Measurements from ENCODE around the gene PPP1R2. TPM values are rescaled to one million over a fixed set of nuclear protein-coding genes. Genes with fewer than 3 reads are reported as not detected.

The PPP1R2 gene
- total RNA-seq, 1 experiment from 2014 or later, result 38.3 TPM

DNA sequence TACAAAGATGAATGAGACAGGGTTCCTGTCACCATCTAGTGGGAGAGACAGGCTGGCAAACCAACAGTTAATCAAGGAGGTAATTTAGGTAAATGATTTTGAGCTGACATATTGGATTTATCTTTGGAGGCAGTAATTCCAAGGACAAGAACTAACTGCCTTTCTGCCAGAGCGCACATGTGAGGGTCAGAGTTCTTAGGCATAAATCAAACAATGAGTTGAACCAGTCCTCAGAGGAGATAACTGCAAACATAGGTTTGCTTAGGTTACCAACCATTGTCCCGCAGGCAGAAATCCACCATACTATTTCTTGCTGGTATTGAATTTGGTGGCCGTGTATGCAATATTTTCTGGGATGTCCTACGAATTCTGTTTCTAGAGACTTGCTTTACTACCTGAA lies 14.2 kb upstream of the PPP1R2 start:
- Mint-ChIP-seq H3K9me3 (no peaks in the 10 kb centered on the region; a peak in 1 of 5 replicates), H3K4me1 (peaks cover 15% of the 10 kb centered on the region in 2 experiments), H3K36me3 (ENCODE audit: insufficient read depth in 1 of 3, low read depth in 3 of 3) (no peaks in the 10 kb centered on the region), H3K27me3 (ENCODE audit: low read depth) (peaks cover 22% of the 10 kb centered on the region), H3K27ac (no peak overlapping the region), H3K4me3 (no peak overlapping the region)
- Histone ChIP-seq H2AFZ (ENCODE audit: low read length) (no peak overlapping the region), H2BK120ac (ENCODE audit: low read depth, low read length, poor library complexity, severe bottlenecking) (no peak overlapping the region), H3K23me2 (ENCODE audit: insufficient read length, low read depth, low read length, poor library complexity, severe bottlenecking) (no peaks in the 10 kb centered on the region), H3K56ac (ENCODE audit: insufficient read length, low read depth, low read length) (no peak overlapping the region), H3K79me1 (ENCODE audit: insufficient read depth, low read depth, low read length, poor library complexity, severe bottlenecking) (no peaks in the 10 kb centered on the region), H2BK5ac (ENCODE audit: insufficient read length, low read length) (no peak overlapping the region), H3K27me3 (ENCODE audit: insufficient read depth, low read length) (no peaks in the 10 kb centered on the region), H3K79me2 (ENCODE audit: insufficient read depth, low read length) (no peaks in the 10 kb centered on the region), H3K27ac (ENCODE audit: insufficient read length, low read depth, low read length) (no peak overlapping the region), H3K9me3 (ENCODE audit: control insufficient read depth, low read depth, low read length) (no peaks in the 10 kb centered on the region), H3K4me1 (ENCODE audit: insufficient read depth, low read length) (no peaks in the 10 kb centered on the region), H2BK15ac (ENCODE audit: low read depth, low read length) (no peak overlapping the region), H3K9ac (ENCODE audit: extremely low read depth, insufficient read length, low read length) (no peak overlapping the region), H2BK12ac (ENCODE audit: insufficient read length, low read depth, low read length) (no peak overlapping the region), H4K91ac (ENCODE audit: insufficient read length, low read depth, low read length) (no peak overlapping the region), H3K18ac (ENCODE audit: insufficient read length, low read depth, low read length) (no peak overlapping the region), H3K4me2 (ENCODE audit: insufficient read depth, insufficient read length, low read length) (no peak overlapping the region), H4K8ac (replicated peaks; ENCODE audit: insufficient read length, low read depth, low read length) (no peak overlapping the region), H2BK20ac (ENCODE audit: low read depth, low read length, poor library complexity, severe bottlenecking) (no peak overlapping the region), H3K4ac (ENCODE audit: low read depth, low read length) (no peak overlapping the region), H4K5ac (ENCODE audit: insufficient read length, low read depth, low read length) (no peak overlapping the region), H3K14ac (ENCODE audit: insufficient read depth, low read length) (no peak overlapping the region), H3K23ac (ENCODE audit: insufficient read length, low read depth, low read length) (no peak overlapping the region), H4K20me1 (ENCODE audit: control insufficient read depth, insufficient read depth, insufficient read length) (no peaks in the 10 kb centered on the region), H3T11ph (ENCODE audit: low read length) (no peak overlapping the region), H2AK5ac (ENCODE audit: insufficient read length, low read length) (no peak overlapping the region)
- TF ChIP-seq, protein P1, sequence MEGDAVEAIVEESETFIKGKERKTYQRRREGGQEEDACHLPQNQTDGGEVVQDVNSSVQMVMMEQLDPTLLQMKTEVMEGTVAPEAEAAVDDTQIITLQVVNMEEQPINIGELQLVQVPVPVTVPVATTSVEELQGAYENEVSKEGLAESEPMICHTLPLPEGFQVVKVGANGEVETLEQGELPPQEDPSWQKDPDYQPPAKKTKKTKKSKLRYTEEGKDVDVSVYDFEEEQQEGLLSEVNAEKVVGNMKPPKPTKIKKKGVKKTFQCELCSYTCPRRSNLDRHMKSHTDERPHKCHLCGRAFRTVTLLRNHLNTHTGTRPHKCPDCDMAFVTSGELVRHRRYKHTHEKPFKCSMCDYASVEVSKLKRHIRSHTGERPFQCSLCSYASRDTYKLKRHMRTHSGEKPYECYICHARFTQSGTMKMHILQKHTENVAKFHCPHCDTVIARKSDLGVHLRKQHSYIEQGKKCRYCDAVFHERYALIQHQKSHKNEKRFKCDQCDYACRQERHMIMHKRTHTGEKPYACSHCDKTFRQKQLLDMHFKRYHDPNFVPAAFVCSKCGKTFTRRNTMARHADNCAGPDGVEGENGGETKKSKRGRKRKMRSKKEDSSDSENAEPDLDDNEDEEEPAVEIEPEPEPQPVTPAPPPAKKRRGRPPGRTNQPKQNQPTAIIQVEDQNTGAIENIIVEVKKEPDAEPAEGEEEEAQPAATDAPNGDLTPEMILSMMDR (conservative IDR thresholded peaks at IDR 0.05), result no peak
- no peak for DNase-seq
- no CpG with 5 or more reads among the region's 4 CpGs for WGBS (ENCODE audit: extremely low coverage, insufficient read length, low lambda C conversion rate)
